WERI-Rb-1 (cell line): ENCODE measurements around the gene FAM184A.

Experiments used
- DNase-seq: peaks from one replicate; pipeline ENCODE4 v3.0.0-alpha.2; 2020
- H3K27ac ChIP-seq: fragments of 250-450 bp; sonication (Bioruptor Pico); 2 replicates; pipeline ENCODE4 v1.5.1; 2020; ENCODE audit warnings: mild to moderate bottlenecking, moderate library complexity
- H3K27me3 ChIP-seq: fragments of 250-450 bp; sonication (Bioruptor Pico); 2 replicates; pipeline ENCODE4 v1.5.1; 2021; ENCODE audit warnings: mild to moderate bottlenecking, low read depth, moderate library complexity; ENCODE audit not compliant: insufficient read depth, severe bottlenecking
- H3K36me3 ChIP-seq: fragments of 250-450 bp; sonication (Bioruptor Pico); 2 replicates; pipeline ENCODE4 v1.5.1; 2020; ENCODE audit warnings: mild to moderate bottlenecking, moderate library complexity
- H3K4me3 ChIP-seq: 2 replicates; pipeline ENCODE4 v1.5.1; 2011; ENCODE audit warnings: low read depth, mild to moderate bottlenecking, control low read depth, low read length
- H3K9me3 ChIP-seq: fragments of 250-450 bp; sonication (Bioruptor Pico); 2 replicates; pipeline ENCODE4 v1.5.1; 2021; ENCODE audit warnings: mild to moderate bottlenecking, moderate library complexity; ENCODE audit not compliant: severe bottlenecking
- TF ChIP-seq, protein P1 (sequence below): IDR thresholded peaks from 2 replicates; pipeline ENCODE4 v1.5.1; 2011; ENCODE audit warnings: low read depth, mild to moderate bottlenecking, control low read depth, inconsistent platforms, low read length

Gene FAM184A

DNA sequence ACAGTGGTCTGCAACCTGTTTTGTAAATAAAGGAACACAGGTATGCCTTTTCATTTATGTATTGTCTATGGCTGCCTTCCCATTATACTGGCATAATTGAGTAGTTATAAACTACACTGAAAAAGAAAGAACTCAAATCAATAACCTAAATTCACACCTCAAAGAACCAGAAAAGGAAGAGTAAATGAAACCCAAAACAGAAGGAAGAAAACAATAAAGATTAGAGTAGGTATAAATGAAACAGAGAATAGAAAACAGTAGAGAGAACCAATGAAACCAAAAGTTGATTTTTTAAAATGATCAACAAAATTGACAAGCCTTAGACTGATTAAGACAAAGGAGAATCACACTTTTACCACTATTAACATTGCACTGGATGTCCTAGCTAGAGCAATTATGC lies 34.7 kb downstream of the FAM184A start:
- TF ChIP-seq, protein P1, sequence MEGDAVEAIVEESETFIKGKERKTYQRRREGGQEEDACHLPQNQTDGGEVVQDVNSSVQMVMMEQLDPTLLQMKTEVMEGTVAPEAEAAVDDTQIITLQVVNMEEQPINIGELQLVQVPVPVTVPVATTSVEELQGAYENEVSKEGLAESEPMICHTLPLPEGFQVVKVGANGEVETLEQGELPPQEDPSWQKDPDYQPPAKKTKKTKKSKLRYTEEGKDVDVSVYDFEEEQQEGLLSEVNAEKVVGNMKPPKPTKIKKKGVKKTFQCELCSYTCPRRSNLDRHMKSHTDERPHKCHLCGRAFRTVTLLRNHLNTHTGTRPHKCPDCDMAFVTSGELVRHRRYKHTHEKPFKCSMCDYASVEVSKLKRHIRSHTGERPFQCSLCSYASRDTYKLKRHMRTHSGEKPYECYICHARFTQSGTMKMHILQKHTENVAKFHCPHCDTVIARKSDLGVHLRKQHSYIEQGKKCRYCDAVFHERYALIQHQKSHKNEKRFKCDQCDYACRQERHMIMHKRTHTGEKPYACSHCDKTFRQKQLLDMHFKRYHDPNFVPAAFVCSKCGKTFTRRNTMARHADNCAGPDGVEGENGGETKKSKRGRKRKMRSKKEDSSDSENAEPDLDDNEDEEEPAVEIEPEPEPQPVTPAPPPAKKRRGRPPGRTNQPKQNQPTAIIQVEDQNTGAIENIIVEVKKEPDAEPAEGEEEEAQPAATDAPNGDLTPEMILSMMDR = no peak
- no peak for DNase-seq

DNA sequence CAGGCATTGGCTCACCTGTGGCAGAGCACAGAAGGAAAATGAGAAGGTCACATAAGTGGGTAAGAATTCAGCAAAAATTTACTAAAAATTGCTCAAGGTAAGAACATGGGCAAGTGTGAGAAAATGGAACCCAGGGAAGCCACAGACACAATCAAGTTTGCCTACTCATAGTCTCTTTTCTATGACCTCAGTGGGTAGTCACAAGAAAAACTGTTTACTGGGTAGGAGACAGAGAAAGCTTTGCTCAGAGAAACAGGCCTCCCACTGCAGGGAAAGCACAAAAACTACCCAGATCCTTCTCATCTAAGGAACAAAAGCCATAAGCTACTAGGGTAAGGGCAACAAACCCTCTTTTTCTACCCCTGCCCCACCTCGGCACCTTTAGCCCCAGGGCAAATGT lies 35.2 kb downstream of the FAM184A start:
- Histone ChIP-seq H3K27me3 (no peaks in the 10 kb centered on the region), H3K36me3 (no peaks in the 10 kb centered on the region), H3K9me3 (no peaks in the 10 kb centered on the region), H3K4me3 (no peak overlapping the region), H3K27ac (no peak overlapping the region)
- TF ChIP-seq, protein P1 = no peak
- no peak for DNase-seq

More for the DNA sequence above, 34.7 kb downstream of the FAM184A start:
- Histone ChIP-seq H3K27me3 (no peaks in the 10 kb centered on the region), H3K27ac (no peak overlapping the region), H3K4me3 (no peak overlapping the region), H3K36me3 (no peaks in the 10 kb centered on the region), H3K9me3 (no peaks in the 10 kb centered on the region)

GRCh38 chr6:119040636-119041035 lies 37.8 kb downstream of the FAM184A start:
- Histone ChIP-seq H3K4me3 (no peak overlapping the region), H3K9me3 (no peaks in the 10 kb centered on the region), H3K36me3 (no peaks in the 10 kb centered on the region), H3K27me3 (no peaks in the 10 kb centered on the region), H3K27ac (no peak overlapping the region)
- TF ChIP-seq, protein P1 = no peak
- DNase-seq = no peak

DNA sequence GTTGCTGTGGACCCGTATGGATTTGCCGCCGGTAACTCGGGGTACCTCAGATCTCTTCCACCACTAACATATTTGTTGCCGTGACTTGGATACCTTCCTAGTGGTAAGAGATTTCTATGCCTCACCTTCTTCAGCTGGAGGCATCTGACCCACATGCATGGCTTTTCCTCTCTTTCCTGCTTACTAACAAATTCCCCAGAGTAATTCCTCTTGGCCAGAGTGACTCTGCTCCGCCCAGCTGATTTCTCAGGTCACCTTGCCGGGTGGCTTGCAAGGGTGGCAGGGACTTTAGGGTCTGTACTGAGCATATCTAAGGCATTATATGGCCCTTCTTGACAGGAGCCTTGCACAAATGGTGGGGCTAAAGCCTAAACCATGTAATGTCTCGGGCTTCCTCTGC lies 38.2 kb downstream of the FAM184A start:
- Histone ChIP-seq H3K36me3 (no peaks in the 10 kb centered on the region), H3K27ac (no peak overlapping the region), H3K9me3 (no peaks in the 10 kb centered on the region), H3K4me3 (no peak overlapping the region), H3K27me3 (no peaks in the 10 kb centered on the region)
- TF ChIP-seq, protein P1 = no peak
- no peak for DNase-seq

GRCh38 chr6:119037941-119038623 lies 40.4 kb downstream of the FAM184A start:
- TF ChIP-seq, protein P1 = no peak
- no peaks in the 10 kb centered on the region for H3K27me3 ChIP-seq
- peak overlapping the region; percentile 48 for H3K27ac ChIP-seq
- no peaks in the 10 kb centered on the region for H3K9me3 ChIP-seq
- peak; percentile 37 for DNase-seq
- no peak overlapping the region for H3K4me3 ChIP-seq
- no peaks in the 10 kb centered on the region for H3K36me3 ChIP-seq

GRCh38 chr6:119037264-119037663 lies 41.2 kb downstream of the FAM184A start:
- TF ChIP-seq, protein P1 = no peak

More at GRCh38 chr6:119037264-119037663, 41.2 kb downstream of the FAM184A start:
- no peak for DNase-seq
- Histone ChIP-seq H3K36me3 (no peaks in the 10 kb centered on the region), H3K9me3 (no peaks in the 10 kb centered on the region), H3K27me3 (no peaks in the 10 kb centered on the region), H3K27ac (no peak overlapping the region; the same call in 1 of the 2 replicates), H3K4me3 (no peak overlapping the region)
